ENCODE results near the gene ZNRF2. TPM values are rescaled to one million over a fixed set of nuclear protein-coding genes. Genes with fewer than 3 reads are reported as not detected.
A peak's percentile ranks its signal among the peaks of the same experiment; 100 is the strongest.

The ZNRF2 gene
- total and polyA plus RNA-seq, 2 of the 13 experiments (the other 11 are each of a cell fraction or from before 2014, with no cell fraction given): 3.5 to 7.7 TPM

- TF ChIP-seq, protein P1, sequence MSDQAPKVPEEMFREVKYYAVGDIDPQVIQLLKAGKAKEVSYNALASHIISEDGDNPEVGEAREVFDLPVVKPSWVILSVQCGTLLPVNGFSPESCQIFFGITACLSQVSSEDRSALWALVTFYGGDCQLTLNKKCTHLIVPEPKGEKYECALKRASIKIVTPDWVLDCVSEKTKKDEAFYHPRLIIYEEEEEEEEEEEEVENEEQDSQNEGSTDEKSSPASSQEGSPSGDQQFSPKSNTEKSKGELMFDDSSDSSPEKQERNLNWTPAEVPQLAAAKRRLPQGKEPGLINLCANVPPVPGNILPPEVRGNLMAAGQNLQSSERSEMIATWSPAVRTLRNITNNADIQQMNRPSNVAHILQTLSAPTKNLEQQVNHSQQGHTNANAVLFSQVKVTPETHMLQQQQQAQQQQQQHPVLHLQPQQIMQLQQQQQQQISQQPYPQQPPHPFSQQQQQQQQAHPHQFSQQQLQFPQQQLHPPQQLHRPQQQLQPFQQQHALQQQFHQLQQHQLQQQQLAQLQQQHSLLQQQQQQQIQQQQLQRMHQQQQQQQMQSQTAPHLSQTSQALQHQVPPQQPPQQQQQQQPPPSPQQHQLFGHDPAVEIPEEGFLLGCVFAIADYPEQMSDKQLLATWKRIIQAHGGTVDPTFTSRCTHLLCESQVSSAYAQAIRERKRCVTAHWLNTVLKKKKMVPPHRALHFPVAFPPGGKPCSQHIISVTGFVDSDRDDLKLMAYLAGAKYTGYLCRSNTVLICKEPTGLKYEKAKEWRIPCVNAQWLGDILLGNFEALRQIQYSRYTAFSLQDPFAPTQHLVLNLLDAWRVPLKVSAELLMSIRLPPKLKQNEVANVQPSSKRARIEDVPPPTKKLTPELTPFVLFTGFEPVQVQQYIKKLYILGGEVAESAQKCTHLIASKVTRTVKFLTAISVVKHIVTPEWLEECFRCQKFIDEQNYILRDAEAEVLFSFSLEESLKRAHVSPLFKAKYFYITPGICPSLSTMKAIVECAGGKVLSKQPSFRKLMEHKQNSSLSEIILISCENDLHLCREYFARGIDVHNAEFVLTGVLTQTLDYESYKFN (CRISPR knock-in tag; conservative IDR thresholded peaks at IDR 0.05): no peak
- no peak for TF ChIP-seq POGZ (CRISPR knock-in tag; IDR thresholded peaks at IDR 0.05)
- TF ChIP-seq MEF2D (CRISPR knock-in tag; IDR thresholded peaks at IDR 0.05): no peak
- TF ChIP-seq ZNF251 (CRISPR knock-in tag; IDR thresholded peaks at IDR 0.05): no peak
- TF ChIP-seq ZNF678 (CRISPR knock-in tag; IDR thresholded peaks at IDR 0.05): no peak
- TF ChIP-seq, protein P2, sequence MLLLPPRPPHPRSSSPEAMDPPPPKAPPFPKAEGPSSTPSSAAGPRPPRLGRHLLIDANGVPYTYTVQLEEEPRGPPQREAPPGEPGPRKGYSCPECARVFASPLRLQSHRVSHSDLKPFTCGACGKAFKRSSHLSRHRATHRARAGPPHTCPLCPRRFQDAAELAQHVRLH (CRISPR knock-in tag; IDR thresholded peaks at IDR 0.05; ENCODE audit: borderline replicate concordance, low read depth): no peak
- TF ChIP-seq THAP8 (CRISPR knock-in tag; IDR thresholded peaks at IDR 0.05; ENCODE audit: borderline replicate concordance): no peak
- TF ChIP-seq NFYB (CRISPR knock-in tag; IDR thresholded peaks at IDR 0.05): no peak
- no peak for TF ChIP-seq HOXA7 (CRISPR knock-in tag; IDR thresholded peaks at IDR 0.05)
- TF ChIP-seq NFYC (CRISPR knock-in tag; IDR thresholded peaks at IDR 0.05): no peak
- no peak for TF ChIP-seq TAF1 (CRISPR knock-in tag; IDR thresholded peaks at IDR 0.05)
- TF ChIP-seq, protein P3, sequence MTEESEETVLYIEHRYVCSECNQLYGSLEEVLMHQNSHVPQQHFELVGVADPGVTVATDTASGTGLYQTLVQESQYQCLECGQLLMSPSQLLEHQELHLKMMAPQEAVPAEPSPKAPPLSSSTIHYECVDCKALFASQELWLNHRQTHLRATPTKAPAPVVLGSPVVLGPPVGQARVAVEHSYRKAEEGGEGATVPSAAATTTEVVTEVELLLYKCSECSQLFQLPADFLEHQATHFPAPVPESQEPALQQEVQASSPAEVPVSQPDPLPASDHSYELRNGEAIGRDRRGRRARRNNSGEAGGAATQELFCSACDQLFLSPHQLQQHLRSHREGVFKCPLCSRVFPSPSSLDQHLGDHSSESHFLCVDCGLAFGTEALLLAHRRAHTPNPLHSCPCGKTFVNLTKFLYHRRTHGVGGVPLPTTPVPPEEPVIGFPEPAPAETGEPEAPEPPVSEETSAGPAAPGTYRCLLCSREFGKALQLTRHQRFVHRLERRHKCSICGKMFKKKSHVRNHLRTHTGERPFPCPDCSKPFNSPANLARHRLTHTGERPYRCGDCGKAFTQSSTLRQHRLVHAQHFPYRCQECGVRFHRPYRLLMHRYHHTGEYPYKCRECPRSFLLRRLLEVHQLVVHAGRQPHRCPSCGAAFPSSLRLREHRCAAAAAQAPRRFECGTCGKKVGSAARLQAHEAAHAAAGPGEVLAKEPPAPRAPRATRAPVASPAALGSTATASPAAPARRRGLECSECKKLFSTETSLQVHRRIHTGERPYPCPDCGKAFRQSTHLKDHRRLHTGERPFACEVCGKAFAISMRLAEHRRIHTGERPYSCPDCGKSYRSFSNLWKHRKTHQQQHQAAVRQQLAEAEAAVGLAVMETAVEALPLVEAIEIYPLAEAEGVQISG (CRISPR knock-in tag; IDR thresholded peaks at IDR 0.05): no peak
- no peak for TF ChIP-seq CBX1 (IDR thresholded peaks at IDR 0.05; ENCODE audit: low read depth)
- TF ChIP-seq ZNF841 (CRISPR knock-in tag; IDR thresholded peaks at IDR 0.05; ENCODE audit: borderline replicate concordance): no peak
- TF ChIP-seq ONECUT2 (CRISPR knock-in tag; IDR thresholded peaks at IDR 0.05): no peak
- TF ChIP-seq, protein P4, sequence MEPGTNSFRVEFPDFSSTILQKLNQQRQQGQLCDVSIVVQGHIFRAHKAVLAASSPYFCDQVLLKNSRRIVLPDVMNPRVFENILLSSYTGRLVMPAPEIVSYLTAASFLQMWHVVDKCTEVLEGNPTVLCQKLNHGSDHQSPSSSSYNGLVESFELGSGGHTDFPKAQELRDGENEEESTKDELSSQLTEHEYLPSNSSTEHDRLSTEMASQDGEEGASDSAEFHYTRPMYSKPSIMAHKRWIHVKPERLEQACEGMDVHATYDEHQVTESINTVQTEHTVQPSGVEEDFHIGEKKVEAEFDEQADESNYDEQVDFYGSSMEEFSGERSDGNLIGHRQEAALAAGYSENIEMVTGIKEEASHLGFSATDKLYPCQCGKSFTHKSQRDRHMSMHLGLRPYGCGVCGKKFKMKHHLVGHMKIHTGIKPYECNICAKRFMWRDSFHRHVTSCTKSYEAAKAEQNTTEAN (CRISPR knock-in tag; conservative IDR thresholded peaks at IDR 0.05): no peak
- TF ChIP-seq, protein P5, sequence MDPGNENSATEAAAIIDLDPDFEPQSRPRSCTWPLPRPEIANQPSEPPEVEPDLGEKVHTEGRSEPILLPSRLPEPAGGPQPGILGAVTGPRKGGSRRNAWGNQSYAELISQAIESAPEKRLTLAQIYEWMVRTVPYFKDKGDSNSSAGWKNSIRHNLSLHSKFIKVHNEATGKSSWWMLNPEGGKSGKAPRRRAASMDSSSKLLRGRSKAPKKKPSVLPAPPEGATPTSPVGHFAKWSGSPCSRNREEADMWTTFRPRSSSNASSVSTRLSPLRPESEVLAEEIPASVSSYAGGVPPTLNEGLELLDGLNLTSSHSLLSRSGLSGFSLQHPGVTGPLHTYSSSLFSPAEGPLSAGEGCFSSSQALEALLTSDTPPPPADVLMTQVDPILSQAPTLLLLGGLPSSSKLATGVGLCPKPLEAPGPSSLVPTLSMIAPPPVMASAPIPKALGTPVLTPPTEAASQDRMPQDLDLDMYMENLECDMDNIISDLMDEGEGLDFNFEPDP (CRISPR knock-in tag; conservative IDR thresholded peaks at IDR 0.05): 0 out of 2 replicates have a peak, but pooled peaks have one; percentile 47
- TF ChIP-seq CEBPG (CRISPR knock-in tag; IDR thresholded peaks at IDR 0.05): peak; percentile 39; the same call in 1 of the 2 replicates
- TF ChIP-seq PPARG (CRISPR knock-in tag; conservative IDR thresholded peaks at IDR 0.05): no peak
- no peak for TF ChIP-seq NAIF1 (CRISPR knock-in tag; IDR thresholded peaks at IDR 0.05; ENCODE audit: borderline replicate concordance)
- no peak for TF ChIP-seq ASH2L (IDR thresholded peaks at IDR 0.05; ENCODE audit: insufficient read length, low read depth, low read length)
These were observed 128.5 kb downstream of the ZNRF2 start (continued) for GRCh38 chr7:30412782-30413504.

All from HepG2 (cell line).